ENCODE results near the gene FBN3.
A peak's percentile ranks its signal among the peaks of the same experiment; 100 is the strongest.

The FBN3 gene

GRCh38 chr19:8081569-8082550, 67.5 kb downstream of the FBN3 start:
- Mint-ChIP-seq H3K4me3 (no peak overlapping the region), H3K36me3 (ENCODE audit: low read depth) (no peaks in the 10 kb centered on the region), H3K4me1 (ENCODE audit: low read depth) (no peaks in the 10 kb centered on the region), H3K27me3 (peaks cover 3% of the 10 kb centered on the region), H3K9me3 (no peaks in the 10 kb centered on the region), H3K27ac (no peak overlapping the region)
- no peak for DNase-seq

- DNase-seq = no peak
- Mint-ChIP-seq H3K27ac (no peak overlapping the region), H3K36me3 (ENCODE audit: low read depth) (no peaks in the 10 kb centered on the region), H3K4me3 (no peak overlapping the region), H3K9me3 (no peaks in the 10 kb centered on the region), H3K4me1 (ENCODE audit: low read depth) (no peaks in the 10 kb centered on the region), H3K27me3 (peaks cover 3% of the 10 kb centered on the region)
Measured at GRCh38 chr19:8080832-8081231, 68.6 kb downstream of the FBN3 start.

GRCh38 chr19:8079988-8080387, 69.4 kb downstream of the FBN3 start:
- Mint-ChIP-seq H3K27ac (no peak overlapping the region), H3K9me3 (no peaks in the 10 kb centered on the region), H3K36me3 (ENCODE audit: low read depth) (no peaks in the 10 kb centered on the region), H3K27me3 (no peaks in the 10 kb centered on the region), H3K4me1 (ENCODE audit: low read depth) (no peaks in the 10 kb centered on the region), H3K4me3 (no peak overlapping the region)
- DNase-seq = no peak

DNA sequence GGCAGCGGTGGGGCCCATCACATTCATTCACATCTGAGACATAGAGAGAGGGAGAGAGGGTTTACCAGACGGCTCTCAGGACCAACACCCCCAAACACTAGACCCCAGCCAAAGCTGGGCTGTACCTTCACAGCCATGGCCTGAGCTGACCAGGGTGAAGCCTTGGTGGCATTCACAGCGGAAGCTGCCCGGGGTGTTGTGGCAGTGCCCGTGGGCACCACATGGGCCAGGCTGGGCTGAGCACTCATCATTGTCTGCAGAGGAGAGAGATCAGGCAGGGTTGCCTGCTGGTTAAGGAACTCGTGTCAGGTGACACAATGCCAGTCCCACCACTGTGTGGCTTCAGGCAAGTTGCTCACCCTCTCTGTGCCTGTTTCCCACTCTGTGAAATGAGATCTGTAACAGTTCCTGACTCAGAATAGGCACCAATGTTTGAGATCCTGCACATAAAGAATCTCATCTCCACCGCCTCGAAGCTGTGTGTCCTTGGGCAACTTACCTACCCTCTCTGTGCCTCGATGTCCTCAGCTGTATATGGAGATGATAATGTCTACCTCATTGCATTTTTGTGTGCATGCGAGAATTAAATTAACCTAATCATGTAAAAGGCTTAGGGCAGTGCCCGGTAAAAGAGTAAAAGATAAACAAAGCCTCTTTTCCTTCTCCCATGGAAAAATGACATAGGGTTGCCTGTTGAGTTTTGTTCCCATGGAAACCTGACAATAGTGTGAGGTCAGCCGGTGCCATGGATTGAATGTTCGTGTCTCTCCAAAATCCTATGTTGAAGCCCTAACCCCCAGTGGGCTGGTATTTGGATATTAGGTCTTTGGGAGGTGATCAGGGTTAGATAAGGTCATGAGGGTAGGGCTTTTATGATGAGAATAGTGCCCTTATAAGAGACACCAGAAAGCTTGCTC, 74.0 kb downstream of the FBN3 start:
- Mint-ChIP-seq H3K4me1 (ENCODE audit: low read depth) (peaks cover 10% of the 10 kb centered on the region), H3K27me3 (peaks cover 3% of the 10 kb centered on the region), H3K36me3 (ENCODE audit: low read depth) (no peaks in the 10 kb centered on the region), H3K27ac (no peak overlapping the region), H3K9me3 (peaks cover 5% of the 10 kb centered on the region), H3K4me3 (no peak overlapping the region)
- DNase-seq = no peak

DNA sequence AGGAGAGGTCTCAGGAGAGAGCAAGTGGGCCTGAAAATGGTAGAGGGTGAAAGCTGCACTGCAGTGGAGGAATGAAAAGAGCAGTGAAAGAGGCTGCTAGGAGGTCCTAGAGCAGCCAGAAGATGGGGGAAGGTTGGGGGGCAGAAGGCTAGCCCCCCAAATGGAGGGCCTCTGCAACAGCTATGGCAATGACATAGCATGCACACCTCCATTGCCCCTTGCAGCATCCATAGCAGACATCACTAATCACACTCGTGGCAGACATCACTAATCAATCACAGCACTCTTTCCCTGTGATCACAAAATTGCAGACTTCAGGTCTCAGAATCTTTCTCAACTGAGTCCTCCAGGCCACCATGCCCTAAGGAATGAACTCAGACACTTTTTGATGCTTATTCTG, 74.9 kb downstream of the FBN3 start:
- H3K4me1 Mint-ChIP-seq (ENCODE audit: low read depth) = peaks cover 10% of the 10 kb centered on the region
- no peak overlapping the region for H3K4me3 Mint-ChIP-seq
- peaks cover 12% of the 10 kb centered on the region for H3K9me3 Mint-ChIP-seq
- DNase-seq = no peak
- peaks cover 3% of the 10 kb centered on the region for H3K27me3 Mint-ChIP-seq
- no peaks in the 10 kb centered on the region for H3K36me3 Mint-ChIP-seq (ENCODE audit: low read depth)
- no peak overlapping the region for H3K27ac Mint-ChIP-seq

DNA sequence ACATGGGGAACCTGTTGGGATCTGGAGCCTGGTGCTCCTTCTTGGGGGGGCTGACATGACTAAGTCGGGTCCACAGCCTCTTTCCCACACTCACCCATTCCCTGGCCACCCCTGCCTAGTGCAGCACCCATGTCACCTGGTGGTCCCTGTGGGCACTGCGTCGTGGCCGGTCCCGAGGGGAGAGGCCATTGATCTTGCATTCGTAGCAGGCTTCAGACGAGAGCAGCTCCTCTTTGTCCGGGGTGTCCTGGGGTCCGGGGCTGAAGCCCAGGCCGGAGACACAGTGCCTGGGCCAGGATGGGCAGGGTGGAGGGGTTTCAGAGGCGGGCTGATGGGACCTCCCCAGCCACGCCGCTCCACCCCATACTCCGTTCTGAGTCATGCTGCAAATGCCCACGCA, 77.5 kb downstream of the FBN3 start:
- H3K9me3 Mint-ChIP-seq = peaks cover 16% of the 10 kb centered on the region
- H3K27ac Mint-ChIP-seq = no peak overlapping the region
- H3K36me3 Mint-ChIP-seq (ENCODE audit: low read depth) = no peaks in the 10 kb centered on the region
- DNase-seq = no peak
- no peak overlapping the region for H3K4me3 Mint-ChIP-seq
- H3K27me3 Mint-ChIP-seq = peaks cover 3% of the 10 kb centered on the region
- peaks cover 10% of the 10 kb centered on the region for H3K4me1 Mint-ChIP-seq (ENCODE audit: low read depth)

- H3K27ac Mint-ChIP-seq = no peak overlapping the region
- H3K4me1 Mint-ChIP-seq (ENCODE audit: low read depth) = peaks cover 10% of the 10 kb centered on the region
- H3K36me3 Mint-ChIP-seq (ENCODE audit: low read depth) = no peaks in the 10 kb centered on the region
- no peak overlapping the region for H3K4me3 Mint-ChIP-seq
- DNase-seq = peak; percentile 36
- H3K9me3 Mint-ChIP-seq = peaks cover 14% of the 10 kb centered on the region
- H3K27me3 Mint-ChIP-seq = peaks cover 3% of the 10 kb centered on the region
Measured at GRCh38 chr19:8069096-8069973, 80.1 kb downstream of the FBN3 start.

- no peaks in the 10 kb centered on the region for H3K36me3 Mint-ChIP-seq (ENCODE audit: low read depth)
- no peaks in the 10 kb centered on the region for H3K4me1 Mint-ChIP-seq (ENCODE audit: low read depth)
- peaks cover 12% of the 10 kb centered on the region for H3K9me3 Mint-ChIP-seq
- H3K4me3 Mint-ChIP-seq = no peak overlapping the region
- H3K27ac Mint-ChIP-seq = no peak overlapping the region
- DNase-seq = no peak
- no peaks in the 10 kb centered on the region for H3K27me3 Mint-ChIP-seq
Measured at GRCh38 chr19:8065875-8066261, 83.5 kb downstream of the FBN3 start.

DNA sequence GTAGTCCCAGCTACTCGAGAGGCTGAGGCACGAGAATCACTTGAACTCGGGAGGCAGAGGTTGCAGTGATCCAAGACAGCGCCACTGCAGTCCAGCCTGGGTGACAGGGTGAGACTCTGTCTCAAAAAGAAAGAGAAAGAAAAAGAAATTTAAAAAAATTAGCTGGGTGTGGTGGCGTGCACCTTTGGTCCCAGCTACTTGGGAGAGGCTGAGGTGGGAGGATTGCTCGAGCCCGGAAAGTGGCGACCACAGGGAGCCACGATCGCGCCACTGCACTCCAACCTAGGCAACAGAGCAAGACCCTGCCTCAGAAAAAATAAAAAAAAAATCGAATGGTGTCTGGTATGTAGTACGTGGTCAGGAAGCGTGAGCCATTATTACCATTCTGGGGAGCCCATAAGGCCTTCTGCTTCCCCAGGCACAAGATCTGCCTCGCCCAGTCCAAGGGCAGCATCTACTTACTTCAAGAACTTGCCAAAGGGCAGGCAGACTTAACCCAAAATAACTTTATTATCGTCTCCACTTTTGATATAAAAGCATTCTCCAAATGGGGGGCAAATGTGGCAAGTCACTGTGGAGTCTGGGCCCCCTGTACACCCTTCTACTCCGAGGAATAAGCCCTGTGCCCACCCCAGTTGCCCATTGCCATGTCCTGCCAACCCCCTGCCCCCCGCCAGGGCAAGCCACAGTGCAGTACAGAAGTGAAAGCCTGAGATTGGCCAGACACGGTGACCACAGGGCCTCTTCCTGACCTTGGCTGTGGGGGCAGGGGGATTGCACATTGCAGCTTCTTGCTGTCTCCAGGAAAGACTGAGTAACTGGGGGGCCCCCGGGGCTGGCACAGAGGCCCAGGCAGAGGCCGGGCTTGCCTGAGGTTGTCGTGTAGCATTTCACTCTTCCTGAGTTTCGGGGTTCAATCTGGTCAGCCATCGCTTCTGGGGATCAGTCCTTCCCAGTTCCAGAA, 84.2 kb downstream of the FBN3 start:
- Mint-ChIP-seq H3K27ac (no peak overlapping the region), H3K4me1 (ENCODE audit: low read depth) (no peaks in the 10 kb centered on the region), H3K27me3 (no peaks in the 10 kb centered on the region), H3K9me3 (peaks cover 9% of the 10 kb centered on the region), H3K4me3 (no peak overlapping the region), H3K36me3 (ENCODE audit: low read depth) (no peaks in the 10 kb centered on the region)
- no peak for DNase-seq

- Mint-ChIP-seq H3K4me3 (no peak overlapping the region), H3K36me3 (ENCODE audit: low read depth) (no peaks in the 10 kb centered on the region), H3K9me3 (no peaks in the 10 kb centered on the region), H3K4me1 (ENCODE audit: low read depth) (no peaks in the 10 kb centered on the region), H3K27me3 (no peaks in the 10 kb centered on the region), H3K27ac (no peak overlapping the region)
- no peak for DNase-seq
Measured at GRCh38 chr19:8057545-8058270, 91.7 kb downstream of the FBN3 start.

GRCh38 chr19:8056533-8056932, 92.9 kb downstream of the FBN3 start:
- DNase-seq = no peak
- Mint-ChIP-seq H3K36me3 (ENCODE audit: low read depth) (no peaks in the 10 kb centered on the region), H3K4me3 (no peak overlapping the region), H3K27me3 (no peaks in the 10 kb centered on the region), H3K27ac (no peak overlapping the region), H3K9me3 (no peaks in the 10 kb centered on the region), H3K4me1 (ENCODE audit: low read depth) (peaks cover 7% of the 10 kb centered on the region)

DNA sequence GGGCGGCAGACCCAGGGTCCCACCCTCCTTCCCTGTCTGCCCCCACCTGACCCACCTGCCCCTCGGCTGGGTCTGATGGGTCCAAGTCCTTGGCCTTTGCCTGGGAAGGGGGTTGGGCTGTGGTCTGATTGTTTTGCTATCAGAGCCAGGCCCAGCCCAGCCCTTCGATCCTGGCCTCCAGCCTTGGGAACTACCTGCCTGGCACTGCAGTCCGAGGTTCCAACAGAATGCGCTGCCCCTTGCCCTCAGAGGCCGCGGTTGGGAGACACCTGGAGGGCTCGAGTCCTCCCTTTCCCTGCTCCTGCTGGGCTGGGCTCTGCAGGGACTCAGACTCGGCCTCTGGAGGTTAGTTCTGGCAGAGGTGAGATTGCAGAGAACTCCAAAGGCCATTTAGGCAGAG, 95.2 kb downstream of the FBN3 start:
- no peaks in the 10 kb centered on the region for H3K9me3 Mint-ChIP-seq
- H3K27ac Mint-ChIP-seq = no peak overlapping the region
- no peak overlapping the region for H3K4me3 Mint-ChIP-seq
- no peak for DNase-seq
- peaks cover 4% of the 10 kb centered on the region for H3K27me3 Mint-ChIP-seq
- no peaks in the 10 kb centered on the region for H3K36me3 Mint-ChIP-seq (ENCODE audit: low read depth)
- H3K4me1 Mint-ChIP-seq (ENCODE audit: low read depth) = peaks cover 13% of the 10 kb centered on the region

GRCh38 chr19:8052464-8052859, 96.9 kb downstream of the FBN3 start, which contains the start of gene CCL25:
Gene CCL25 (plus strand): TSS chr19:8052760. CDS start chr19:8053050, 290 bp downstream.
- Mint-ChIP-seq H3K9me3 (no peaks in the 10 kb centered on the region), H3K27ac (no peak within 1 kb of the TSS), H3K4me3 (no peak within 1 kb of the TSS), H3K27me3 (peaks cover 6% of the 10 kb centered on the region), H3K4me1 (ENCODE audit: low read depth) (peaks cover 13% of the 10 kb centered on the region), H3K36me3 (ENCODE audit: low read depth) (no peaks in the 10 kb centered on the region)
- no peak for DNase-seq
